ENCODE data around the gene RMDN3. TPM values are rescaled to one million over a fixed set of nuclear protein-coding genes. Genes with fewer than 3 reads are reported as not detected.

Gene RMDN3
- total and polyA plus RNA-seq, 2 of the 13 experiments (the other 11 are each of a cell fraction or from before 2014, with no cell fraction given) = 16.8 to 19.5 TPM

- TF ChIP-seq ZHX2 (IDR thresholded peaks at IDR 0.05; ENCODE audit: low read depth) = peak; percentile 96
- TF ChIP-seq ZHX2 (CRISPR knock-in tag; IDR thresholded peaks at IDR 0.05; ENCODE audit: borderline replicate concordance) = no peak
- peak; percentile 58; the same call in 1 of the 2 replicates for TF ChIP-seq ZNF878 (CRISPR knock-in tag; IDR thresholded peaks at IDR 0.05)
- peak; percentile 39; the same call in 1 of the 2 replicates for TF ChIP-seq ATF7 (IDR thresholded peaks at IDR 0.05)
- TF ChIP-seq ATF7 (CRISPR knock-in tag; IDR thresholded peaks at IDR 0.05) = peak; percentile 72; the same call in 1 of the 2 replicates
- TF ChIP-seq, protein P1, sequence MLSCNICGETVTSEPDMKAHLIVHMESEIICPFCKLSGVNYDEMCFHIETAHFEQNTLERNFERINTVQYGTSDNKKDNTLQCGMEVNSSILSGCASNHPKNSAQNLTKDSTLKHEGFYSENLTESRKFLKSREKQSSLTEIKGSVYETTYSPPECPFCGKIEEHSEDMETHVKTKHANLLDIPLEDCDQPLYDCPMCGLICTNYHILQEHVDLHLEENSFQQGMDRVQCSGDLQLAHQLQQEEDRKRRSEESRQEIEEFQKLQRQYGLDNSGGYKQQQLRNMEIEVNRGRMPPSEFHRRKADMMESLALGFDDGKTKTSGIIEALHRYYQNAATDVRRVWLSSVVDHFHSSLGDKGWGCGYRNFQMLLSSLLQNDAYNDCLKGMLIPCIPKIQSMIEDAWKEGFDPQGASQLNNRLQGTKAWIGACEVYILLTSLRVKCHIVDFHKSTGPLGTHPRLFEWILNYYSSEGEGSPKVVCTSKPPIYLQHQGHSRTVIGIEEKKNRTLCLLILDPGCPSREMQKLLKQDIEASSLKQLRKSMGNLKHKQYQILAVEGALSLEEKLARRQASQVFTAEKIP (CRISPR knock-in tag; IDR thresholded peaks at IDR 0.05; ENCODE audit: borderline replicate concordance) = no peak
- TF ChIP-seq SETDB1 (CRISPR knock-in tag; IDR thresholded peaks at IDR 0.05; ENCODE audit: borderline replicate concordance) = no peak
- TF ChIP-seq ZNF451 (CRISPR knock-in tag; IDR thresholded peaks at IDR 0.05) = 0 out of 2 replicates have a peak, but pooled peaks have one; percentile 71
- TF ChIP-seq FOXA3 (CRISPR knock-in tag; IDR thresholded peaks at IDR 0.05) = no peak
- peak; percentile 64 for TF ChIP-seq ZNF687 (CRISPR knock-in tag; IDR thresholded peaks at IDR 0.05)
- TF ChIP-seq ZSCAN12 (CRISPR knock-in tag; IDR thresholded peaks at IDR 0.05) = no peak
- no peak for TF ChIP-seq ZNF224 (CRISPR knock-in tag; IDR thresholded peaks at IDR 0.05)
- TF ChIP-seq TFDP1 (CRISPR knock-in tag; IDR thresholded peaks at IDR 0.05; ENCODE audit: borderline replicate concordance) = peak; percentile 92
- TF ChIP-seq NCOA1 (CRISPR knock-in tag; IDR thresholded peaks at IDR 0.05) = no peak
- TF ChIP-seq ZNF10 (CRISPR knock-in tag; IDR thresholded peaks at IDR 0.05; ENCODE audit: borderline replicate concordance, low read depth) = no peak
Observed at GRCh38 chr15:40754883-40755811, at the start of gene RMDN3 (continued).

All from HepG2 (cell line).